Brain microvascular endothelial cell (primary cell): ENCODE data around the gene PPP1R13B.

Experiments used
- DNase-seq: peaks from one replicate; pipeline ENCODE4 v3.0.0-alpha.2; 2020
- H3K27ac ChIP-seq: fragments of 250-450 bp; sonication (Bioruptor Pico); 2 replicates; pipeline ENCODE4 v1.5.1; 2020; ENCODE audit warnings: mild to moderate bottlenecking, moderate library complexity
- H3K27me3 ChIP-seq: fragments of 250-450 bp; sonication (Bioruptor Pico); replicated peaks from 2 replicates; pipeline ENCODE4 v1.5.1; 2020; ENCODE audit warnings: mild to moderate bottlenecking
- H3K36me3 ChIP-seq: fragments of 250-450 bp; sonication (Bioruptor Pico); replicated peaks from 2 replicates; pipeline ENCODE4 v1.5.1; 2020; ENCODE audit warnings: mild to moderate bottlenecking
- H3K4me3 ChIP-seq: 2 replicates; pipeline ENCODE4 v1.5.1; 2011; ENCODE audit warnings: low read depth, mild to moderate bottlenecking, control low read depth, low read length, moderate library complexity
- CTCF ChIP-seq: IDR thresholded peaks from 2 replicates; pipeline ENCODE4 v1.5.1; 2011; ENCODE audit warnings: low read depth, mild to moderate bottlenecking, moderate library complexity, low read length, control low read depth, inconsistent platforms; ENCODE audit errors: missing control alignments
- in situ Hi-C: cut with HindIII; loops from 2 replicates; pipeline ENCODE4 v1.10.0; 2017; ENCODE audit warnings: low sequenced_read_pairs, low pct_ligation_motif_present

PPP1R13B gene

GRCh38 chr14:103863245-103863644 lies 15.9 kb upstream of the PPP1R13B start:
- Histone ChIP-seq H3K27ac (no peak overlapping the region), H3K36me3 (no peaks in the 10 kb centered on the region), H3K27me3 (no peaks in the 10 kb centered on the region), H3K4me3 (no peak overlapping the region)
- in situ Hi-C loops, result no loop called here
- no peak for TF ChIP-seq CTCF
- DNase-seq, result no peak

- Histone ChIP-seq H3K36me3 (no peaks in the 10 kb centered on the region), H3K27me3 (no peaks in the 10 kb centered on the region), H3K4me3 (no peak overlapping the region), H3K27ac (no peak overlapping the region)
- DNase-seq, result no peak
- in situ Hi-C loops, result no loop called here
- no peak for TF ChIP-seq CTCF
Observed at GRCh38 chr14:103862393-103862782, 15.0 kb upstream of the PPP1R13B start.

DNA sequence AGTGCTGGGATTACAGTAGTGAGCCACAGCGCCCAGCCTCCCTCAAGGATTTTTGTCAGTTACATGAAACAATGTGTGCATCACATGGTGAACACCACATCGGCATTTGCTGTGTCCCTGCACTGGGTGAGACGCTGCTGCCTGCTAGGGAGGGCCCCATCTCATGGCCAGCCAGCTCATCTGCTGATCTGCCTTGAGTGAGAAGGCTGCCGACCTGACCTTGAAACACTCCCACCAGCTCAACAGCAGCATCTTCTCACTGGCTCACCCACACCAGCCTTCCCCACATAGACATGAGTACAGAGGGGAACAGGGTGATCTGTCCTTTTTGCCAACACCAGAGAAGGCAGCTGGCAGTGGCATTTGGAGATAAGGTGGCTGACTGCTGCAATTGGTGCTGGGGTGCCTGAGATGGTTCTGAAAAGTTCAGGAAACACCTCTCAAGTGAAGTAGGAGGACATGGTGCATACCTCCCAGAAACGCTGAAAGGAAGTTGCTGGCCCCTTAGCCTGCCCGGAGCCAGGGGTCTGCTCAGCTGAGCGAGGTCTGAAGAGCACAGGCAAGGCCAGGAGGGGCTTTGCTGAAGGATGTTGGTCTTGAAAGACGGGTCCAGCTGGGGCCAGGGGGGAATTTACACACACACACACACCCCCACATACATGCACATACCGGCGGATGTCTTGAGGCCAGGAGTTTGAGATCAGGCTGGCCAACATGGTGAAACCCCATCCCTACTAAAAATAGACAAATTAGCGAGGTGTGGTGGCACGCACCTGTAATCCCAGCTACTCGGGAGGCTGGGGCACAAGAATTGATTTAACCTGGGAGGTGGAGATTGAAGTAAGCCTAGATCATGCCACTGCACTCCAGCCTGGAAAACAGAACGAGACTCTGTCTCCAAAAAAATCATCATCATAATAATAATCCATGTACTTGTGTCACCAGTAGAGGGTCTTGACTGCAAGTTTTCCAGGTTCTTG lies 14.3 kb upstream of the PPP1R13B start:
- DNase-seq, result no peak
- in situ Hi-C loops, result no loop called here
- no peak overlapping the region for H3K4me3 ChIP-seq
- no peak for TF ChIP-seq CTCF
- no peaks in the 10 kb centered on the region for H3K36me3 ChIP-seq
- no peak overlapping the region for H3K27ac ChIP-seq
- no peaks in the 10 kb centered on the region for H3K27me3 ChIP-seq

DNA sequence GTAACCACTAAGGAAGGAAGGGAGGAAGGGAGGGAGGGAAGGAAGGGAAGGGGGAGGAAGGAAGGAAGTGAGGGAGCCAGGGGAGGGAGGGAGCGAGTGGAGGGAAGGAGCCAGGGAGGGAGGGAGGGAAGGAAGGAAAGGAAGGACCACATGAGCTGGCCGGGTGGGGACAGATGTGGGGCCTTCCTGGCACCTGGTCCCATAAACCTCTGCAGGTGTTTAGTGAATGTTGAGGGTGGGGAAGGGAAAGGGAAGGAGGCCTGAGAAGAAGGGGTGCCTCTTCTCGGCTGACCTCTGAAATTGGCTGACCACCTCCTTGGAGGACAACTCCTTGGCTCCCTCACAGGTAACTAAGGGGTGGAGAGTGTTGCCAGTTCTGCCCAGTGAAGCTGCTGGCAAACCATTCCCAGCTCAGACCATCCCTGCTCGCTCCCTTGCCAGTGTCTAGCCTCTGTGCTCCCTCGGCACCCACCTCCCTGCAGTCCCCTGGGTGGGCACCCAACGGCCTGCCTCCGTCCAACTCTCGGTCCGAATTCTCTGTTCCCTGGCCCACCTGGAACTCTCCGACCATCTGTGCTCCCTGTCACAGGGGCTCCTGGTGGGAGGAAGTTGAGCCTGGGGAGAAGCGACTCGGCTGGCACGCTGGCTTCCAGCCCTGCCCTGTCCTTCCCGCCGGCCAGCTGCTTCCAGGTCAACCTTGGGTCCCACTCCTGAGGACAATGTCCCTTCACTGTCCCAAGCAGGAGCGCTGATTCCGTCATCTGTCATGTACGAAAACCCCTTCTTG lies 12.2 kb upstream of the PPP1R13B start:
- no peak for TF ChIP-seq CTCF
- no peaks in the 10 kb centered on the region for H3K36me3 ChIP-seq
- in situ Hi-C loops, result no loop called here
- no peak for DNase-seq
- no peak overlapping the region for H3K4me3 ChIP-seq
- no peak overlapping the region for H3K27ac ChIP-seq
- H3K27me3 ChIP-seq, result no peaks in the 10 kb centered on the region

DNA sequence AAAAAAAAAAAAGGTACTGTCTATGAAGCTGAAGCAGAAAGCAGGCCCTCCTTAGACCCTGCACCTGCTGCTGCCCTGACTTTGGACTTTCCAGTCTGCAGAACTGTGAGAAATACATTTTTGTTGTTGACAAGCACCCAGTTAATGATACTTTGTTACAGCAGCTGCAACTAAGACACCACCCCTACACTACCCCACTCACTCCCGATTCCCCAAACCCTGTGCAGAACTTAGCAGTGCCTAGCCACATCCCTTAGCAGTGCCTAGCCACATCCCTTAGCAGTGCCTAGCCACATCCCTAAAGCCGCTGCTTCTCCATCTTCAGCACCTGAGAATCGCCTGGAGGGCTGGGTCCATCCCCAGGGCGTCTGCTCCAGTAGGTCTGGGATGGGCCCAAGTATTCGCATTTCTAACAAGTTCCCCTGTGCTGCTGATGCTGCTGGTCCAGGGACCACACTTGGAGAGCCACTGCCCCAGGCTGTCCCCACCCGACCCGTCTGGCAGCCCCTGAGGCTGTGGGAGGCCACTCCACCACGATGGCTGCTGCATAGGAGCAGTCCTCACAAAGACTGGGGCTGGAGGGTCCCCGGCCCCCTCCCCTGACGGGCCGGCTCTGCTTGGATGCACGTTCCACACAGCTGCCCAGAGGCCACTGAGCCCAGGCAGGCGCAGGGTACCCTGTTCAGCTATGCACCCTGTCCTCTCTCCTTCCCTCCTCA lies 10.8 kb upstream of the PPP1R13B start:
- DNase-seq, result no peak
- Histone ChIP-seq H3K27me3 (no peaks in the 10 kb centered on the region), H3K4me3 (no peak overlapping the region), H3K36me3 (no peaks in the 10 kb centered on the region), H3K27ac (no peak overlapping the region)
- in situ Hi-C loops, result no loop called here
- TF ChIP-seq CTCF, result no peak
